ENCODE measurements around the gene SATB1.
"Not testable (repeated sequence)": the region's sequence is repeated elsewhere in the genome, so short reads cannot be mapped to it uniquely, and the experiment has no call there.

Gene SATB1

DNA sequence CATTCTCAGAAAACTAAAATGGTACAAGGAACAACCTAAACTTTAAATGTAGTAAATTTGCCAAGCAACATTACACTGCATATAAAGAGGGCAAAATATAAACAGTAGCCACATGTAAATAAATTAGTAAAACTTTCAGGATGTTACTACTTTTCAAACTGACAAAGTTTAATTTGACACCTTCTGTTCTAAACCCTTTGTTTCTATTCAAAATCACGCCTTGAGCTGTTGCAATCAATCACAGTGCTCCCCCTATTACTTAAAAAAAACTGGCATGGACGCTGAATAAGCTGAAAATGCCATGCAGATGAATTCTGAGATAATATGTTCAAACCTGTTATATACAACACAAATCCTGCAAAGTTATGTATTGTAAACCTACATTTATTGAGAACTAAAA, 69.3 kb downstream of the SATB1 start:
- no peak for DNase-seq (ENCODE audit: low read depth in 3 of 3, low spot score in 1 of 3)

DNA sequence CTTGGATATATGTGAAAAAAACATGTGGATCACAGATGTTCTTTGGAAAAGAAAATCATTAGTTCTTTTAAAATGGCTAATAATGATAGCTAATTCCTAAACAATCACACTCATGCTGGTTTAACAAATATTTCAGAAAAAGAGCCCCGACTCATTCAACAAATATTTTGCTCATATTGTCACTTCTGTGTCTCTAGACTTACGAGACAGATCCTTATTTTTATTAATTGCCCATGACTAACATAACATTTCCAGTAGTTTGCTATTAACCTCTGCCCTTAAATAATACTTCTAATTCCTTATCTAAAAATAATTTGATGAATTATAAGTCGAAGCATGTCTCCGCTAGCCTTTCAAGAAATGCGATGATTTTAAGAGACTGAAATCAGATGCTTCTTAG, 70.4 kb downstream of the SATB1 start:
- no peak for DNase-seq (ENCODE audit: low read depth in 3 of 3, low spot score in 1 of 3)

DNA sequence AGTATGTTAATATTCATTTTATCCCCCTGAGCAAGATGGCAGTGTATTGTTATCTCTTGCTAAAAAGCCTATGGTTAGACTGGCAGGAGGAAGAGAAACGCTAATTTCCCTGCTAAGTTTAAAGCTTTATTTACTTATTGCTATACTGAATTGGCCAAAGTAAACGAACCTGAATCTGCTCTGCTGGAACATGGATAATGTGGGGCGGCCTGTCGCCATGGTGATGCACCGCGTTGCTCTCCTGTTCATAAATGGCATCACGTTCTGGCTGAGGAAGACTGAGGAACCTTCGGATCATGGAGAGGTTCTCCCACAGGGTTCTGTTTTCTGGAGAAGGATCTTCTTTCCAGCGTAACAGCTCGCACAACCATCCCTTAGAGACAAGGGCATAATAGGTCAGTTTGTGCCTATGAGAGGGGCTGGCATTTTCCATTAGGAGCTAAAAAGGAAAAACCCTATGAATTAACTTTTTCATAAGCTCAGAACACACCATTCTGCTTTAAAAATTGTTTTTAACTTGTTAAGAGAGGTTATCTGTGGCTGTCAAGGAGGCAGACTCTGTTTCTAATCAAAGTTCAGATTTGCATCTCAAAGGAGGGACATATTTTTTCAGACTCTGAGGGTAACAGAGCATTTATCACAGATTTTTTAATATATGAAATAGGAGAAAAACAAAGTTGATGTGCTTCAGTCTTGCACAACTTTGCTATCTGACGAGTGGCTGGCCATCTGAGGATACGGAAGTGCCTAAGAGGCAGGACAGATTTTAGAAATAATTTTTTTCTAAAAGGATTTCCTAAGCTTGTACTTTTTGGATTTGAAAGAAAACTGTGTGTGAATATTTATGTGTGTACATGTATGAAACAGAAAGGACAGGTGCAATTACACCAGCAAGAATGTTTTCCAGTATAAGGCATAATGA, 73.1 kb downstream of the SATB1 start:
- no peak for DNase-seq (ENCODE audit: low read depth in 3 of 3, low spot score in 1 of 3)

DNA sequence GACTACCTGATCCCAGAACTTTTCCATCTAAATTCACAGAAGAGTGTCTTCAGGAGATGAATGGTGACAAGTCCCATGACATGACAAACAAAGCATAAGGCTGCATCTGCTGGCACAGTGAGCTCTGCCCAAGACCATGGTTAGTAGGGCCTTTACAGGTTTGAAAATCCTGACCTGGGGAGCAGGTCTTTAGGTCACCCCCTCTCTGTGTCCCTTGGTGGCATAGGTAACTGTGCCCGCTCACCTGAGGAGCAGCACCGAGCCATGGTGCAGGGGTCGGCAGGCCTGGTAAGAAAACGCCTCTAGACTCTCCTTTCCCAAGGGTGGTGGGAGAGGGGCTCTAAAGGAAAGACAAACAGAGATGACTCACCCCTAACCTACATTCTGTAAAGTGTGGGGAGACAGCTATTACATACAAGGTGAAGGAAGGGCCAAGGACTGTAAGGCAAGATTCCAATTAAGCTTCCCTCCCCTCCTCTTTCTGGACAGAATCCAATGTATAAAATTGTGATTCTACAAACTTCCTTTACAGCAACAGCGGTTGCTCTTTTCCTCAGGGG, 74.0 kb downstream of the SATB1 start:
- DNase-seq (ENCODE audit: low read depth in 3 of 3, low spot score in 1 of 3), result no peak

DNA sequence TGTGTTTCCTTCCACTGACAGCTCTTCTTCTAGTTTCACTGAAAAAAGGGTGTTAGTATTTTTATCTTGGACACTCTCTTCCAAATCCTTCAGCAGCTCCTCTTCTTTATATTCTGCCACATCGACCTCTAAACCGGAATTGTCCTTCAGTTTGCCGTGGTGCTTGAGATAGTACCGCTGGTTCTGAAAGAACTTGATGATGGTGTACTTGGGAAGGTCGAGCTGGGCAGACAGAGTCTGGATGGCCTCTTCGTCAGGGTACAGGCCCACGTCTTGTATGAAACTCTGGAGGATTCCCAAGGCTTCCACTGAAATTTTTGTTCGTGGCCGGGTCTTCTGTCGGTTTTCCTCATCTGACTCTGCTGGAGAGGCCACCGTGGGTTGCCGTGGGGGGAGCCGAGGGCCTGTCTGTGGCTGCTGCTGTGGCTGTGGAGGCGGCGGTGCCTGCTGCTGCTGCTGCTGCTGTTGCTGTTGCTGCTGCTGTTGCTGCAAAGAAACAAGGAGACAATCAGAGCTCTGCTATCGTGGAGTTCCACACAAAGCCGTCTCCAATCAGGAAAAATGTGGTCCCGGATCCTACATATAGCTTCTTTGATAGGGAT, 75.8 kb downstream of the SATB1 start:
- no peak for DNase-seq (ENCODE audit: low read depth in 3 of 3, low spot score in 1 of 3)

DNA sequence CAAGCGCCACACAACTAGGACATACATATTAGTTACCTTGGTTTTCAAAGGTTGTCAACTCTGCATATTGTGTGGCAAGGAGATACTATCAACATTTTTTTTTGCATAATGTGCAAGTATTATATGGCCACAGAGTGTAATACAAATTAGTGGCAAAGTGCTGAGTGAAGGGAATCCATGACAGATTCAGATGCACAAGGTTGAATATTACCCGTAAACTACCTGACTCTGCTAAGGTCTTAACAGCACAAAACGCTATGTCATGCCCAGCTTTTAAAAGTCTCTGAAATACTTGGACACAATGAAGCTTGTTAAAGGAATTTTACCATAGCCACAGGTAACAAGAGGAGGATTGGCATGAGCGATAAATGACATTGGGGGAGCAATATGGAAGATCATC, 79.0 kb downstream of the SATB1 start:
- no peak for DNase-seq (ENCODE audit: low read depth in 3 of 3, low spot score in 1 of 3)

DNA sequence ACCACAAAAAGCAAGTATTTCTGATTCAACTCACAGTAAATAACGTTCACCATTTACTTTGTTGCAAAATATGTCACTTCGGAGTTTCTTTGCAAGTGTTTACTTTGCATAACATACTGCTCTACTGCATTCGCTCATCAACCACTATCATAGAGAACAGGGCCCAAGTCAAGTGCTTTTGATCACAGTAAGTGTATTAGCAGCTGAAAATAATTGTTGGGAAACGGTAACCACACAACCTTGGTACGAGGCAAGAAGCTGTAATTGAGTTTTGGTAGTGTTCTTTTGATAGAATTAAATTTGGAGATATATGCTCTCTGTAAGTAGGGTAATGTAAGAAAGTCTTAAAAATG, 80.1 kb downstream of the SATB1 start:
- no peak for DNase-seq (ENCODE audit: low read depth in 3 of 3, low spot score in 1 of 3)

DNA sequence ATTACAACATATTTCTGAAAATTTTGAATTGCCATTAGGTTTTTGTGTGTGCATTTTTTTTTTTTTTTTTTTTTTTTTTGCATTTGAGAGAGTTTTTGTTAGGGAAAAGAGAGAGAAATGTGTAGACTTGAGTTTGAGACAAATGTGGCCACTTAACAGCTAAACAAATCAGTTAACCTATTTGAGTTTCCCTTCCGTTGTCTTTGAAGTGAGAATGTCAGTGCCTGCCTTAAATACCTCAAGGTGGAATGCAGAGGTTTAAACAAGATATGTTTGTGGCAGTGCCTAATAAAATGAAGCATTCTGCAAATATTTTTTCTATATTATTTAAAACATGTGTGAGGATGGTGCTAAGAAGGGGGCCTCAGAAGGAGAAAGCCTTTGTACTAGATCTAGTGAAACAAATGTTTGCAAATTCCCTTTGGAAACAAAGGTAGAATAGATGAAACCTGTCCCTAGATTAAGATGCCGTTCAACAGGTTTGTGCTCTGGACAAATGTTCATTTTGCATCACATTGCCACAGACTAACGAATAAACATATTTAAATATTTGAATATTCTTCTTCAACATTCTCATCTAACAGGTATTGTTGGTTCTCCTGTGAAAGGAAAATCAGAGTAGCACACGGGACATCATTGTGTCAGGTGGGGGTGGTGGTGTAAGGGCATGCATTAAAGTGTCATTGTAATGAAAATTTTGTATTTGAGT, 80.7 kb downstream of the SATB1 start:
- DNase-seq (ENCODE audit: low read depth in 3 of 3, low spot score in 1 of 3), result no peak

DNA sequence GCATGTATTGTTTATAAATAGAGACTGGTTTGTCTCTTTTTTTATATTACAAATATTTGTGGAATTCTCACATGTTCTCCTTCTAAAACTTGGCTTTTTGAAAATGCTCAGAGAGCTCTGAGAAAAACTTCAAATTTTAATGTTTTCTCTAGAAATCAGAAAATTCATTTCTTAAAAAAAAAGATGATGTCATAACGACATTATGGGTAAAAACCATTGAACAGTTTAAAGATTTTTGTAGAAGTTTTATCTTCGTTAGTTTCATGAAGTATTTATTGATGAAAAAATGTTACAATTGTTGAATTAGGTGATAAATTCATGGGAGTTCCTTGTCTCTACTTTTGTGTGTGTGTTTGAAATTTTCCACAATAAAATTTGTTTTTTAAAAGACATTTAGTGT, 81.3 kb downstream of the SATB1 start:
- DNase-seq (ENCODE audit: low read depth in 3 of 3, low spot score in 1 of 3), result no peak

DNA sequence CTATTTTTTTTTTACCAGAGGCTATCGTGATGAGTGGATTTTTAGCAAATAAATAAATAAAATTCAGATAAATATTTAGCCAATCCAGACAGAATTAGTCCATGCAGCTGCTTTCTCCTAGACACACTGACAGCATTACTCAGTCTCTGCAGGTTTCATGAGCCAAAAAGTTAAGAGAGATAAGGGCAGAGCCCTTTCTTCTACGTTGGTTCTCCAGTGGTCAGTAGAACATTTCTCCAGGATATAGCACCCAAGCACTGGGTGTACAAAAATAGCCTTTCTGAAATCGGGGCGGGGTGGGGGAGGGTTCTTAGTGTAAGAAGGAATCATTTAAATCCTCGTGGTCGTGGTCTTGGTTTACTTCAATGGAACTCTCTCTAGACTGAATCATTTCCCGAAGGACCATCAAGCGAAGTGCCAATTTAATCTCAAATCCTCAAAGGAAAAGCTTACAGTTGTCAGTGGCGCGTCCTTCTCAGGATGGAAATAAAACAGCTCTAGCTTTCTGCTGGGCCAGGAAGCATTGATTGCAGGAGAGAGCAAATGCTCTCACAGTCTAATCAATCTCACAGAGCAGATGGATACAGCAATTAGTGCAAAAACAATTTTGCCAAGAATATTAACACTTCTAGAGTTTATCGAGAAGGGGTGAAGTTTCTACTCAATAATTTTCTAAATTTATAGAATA, 86.2 kb downstream of the SATB1 start:
- no peak for DNase-seq (ENCODE audit: low read depth in 3 of 3, low spot score in 1 of 3)

DNA sequence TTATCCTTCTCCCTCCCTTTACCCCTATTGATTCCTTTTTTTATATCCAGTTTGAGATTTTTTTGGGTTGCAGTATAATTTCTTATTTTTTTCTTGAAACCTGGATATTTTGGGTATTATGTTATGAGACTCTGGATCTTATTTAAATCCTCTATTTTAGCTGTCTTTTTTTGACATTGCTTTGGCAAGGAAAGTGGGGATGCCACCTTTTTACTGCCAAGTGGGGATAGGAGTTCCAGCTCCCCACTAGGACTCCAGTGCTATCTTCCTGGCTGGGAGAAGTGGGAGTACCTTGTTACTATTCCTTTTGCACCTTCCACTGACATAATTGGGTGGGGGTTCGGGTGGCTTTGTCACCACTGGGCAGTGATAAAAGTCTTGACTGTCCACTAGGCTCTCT, 87.9 kb downstream of the SATB1 start:
- no peak for DNase-seq (ENCODE audit: low read depth in 3 of 3, low spot score in 1 of 3)

DNA sequence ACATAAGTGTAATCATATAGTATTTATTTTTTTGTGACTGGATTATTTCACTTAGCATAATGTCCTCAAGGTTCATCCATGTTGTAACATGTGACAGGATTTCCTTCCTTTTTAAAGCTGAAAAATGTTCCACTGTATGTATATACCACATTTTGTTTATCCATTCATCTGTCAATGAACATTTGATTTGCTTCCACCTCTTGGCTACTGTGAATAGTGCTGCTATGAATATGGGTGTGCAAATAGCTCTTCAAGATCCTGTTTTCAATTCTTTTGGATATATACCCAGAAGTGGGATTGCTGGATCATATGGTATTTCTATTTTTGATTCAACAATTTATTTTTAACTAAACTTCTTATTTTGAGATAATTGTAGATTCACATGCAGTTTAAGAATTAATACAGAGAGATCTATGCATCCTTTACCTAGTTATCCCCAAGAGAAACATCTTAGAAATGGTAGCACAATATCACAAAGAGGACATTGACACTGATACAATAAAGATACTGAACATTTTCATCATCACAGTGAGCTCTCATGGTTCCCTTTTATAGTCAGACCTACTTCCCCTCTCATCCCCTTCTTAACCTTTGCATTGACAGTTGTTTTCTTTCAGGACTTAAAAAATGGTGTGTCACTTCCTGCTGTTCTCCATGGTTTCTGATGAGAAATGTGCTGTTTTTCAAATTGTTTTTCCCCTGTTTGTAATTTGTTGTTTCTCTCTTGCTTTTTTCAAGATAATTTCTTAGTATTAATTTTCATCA, 90.1 kb downstream of the SATB1 start:
- DNase-seq (ENCODE audit: low read depth in 3 of 3, low spot score in 1 of 3), result no peak

DNA sequence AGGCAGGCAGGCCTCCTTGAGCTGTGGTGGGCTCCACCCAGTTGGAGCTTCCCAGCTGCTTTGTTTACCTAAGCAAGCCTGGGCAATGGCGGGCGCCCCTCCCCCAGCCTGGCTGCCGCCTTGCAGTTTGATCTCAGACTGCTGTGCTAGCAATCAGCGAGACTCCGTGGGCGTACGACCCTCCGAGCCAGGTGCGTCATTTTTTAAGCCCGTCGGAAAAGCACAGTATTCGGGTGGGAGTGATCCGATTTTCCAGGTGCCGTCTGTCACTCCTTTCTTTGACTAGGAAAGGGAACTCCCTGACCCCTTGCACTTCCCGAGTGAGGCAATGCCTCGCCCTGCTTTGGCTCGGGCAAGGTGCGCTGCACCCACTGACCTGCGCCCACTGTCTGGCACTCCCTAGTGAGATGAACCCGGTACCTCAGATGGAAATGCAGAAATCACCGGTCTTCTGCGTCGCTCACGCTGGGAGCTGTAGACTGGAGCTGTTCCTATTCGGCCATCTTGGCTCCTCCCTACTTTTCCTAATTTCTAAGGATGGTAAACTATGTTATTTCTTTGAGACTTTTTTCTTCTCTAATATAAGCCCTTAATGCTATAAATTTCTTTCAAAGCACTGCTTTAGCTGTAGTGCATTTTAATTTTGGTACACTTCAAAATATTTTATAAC, 94.2 kb downstream of the SATB1 start:
- not testable (repeated sequence) for DNase-seq (ENCODE audit: low read depth in 3 of 3, low spot score in 1 of 3)

DNA sequence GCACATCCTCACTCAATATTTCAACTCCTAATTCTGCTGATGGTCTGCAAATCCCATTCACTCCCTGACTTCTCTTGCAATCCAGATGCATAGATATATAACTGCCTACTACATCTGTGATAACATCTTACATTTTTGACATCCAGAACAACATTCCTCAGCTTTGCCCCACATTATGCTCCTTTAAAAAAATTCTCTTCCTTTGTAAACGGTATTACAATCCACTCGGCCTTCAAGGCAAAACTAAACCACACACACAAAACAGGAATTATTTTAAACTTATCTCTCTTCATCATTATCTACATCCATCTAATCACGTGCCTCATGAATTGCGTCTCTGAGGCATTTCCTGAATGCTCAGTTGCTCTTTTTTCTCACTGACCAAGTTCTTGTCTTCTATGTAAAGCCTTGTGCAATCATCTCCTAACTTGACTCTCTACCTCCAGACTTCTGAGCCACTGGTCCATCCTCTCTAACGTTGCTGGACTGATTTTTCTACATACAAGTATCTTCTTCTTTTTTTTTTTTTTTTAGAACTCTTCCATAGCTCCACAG, 117.0 kb downstream of the SATB1 start:
- DNase-seq (ENCODE audit: low read depth in 3 of 3, low spot score in 1 of 3), result no peak

DNA sequence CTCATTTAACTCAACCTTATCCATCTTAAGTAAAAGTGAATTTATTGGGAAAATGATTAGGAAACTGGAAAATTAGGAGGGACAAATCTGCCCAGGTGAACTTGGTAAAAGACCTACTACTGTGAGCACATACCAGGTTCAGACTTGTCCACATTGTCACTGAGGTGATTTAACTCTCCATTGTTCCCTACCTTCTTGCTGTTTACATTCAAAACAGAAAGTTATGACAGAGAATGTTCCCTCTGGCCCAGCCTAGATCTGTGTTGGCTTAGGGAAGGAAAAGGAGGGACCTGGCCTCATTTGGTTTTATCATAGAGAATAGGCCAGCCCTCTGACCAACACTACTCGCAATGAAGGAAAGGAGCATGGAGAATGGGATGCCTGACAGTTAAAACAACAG, 117.6 kb downstream of the SATB1 start:
- no peak for DNase-seq (ENCODE audit: low read depth in 3 of 3, low spot score in 1 of 3)

DNA sequence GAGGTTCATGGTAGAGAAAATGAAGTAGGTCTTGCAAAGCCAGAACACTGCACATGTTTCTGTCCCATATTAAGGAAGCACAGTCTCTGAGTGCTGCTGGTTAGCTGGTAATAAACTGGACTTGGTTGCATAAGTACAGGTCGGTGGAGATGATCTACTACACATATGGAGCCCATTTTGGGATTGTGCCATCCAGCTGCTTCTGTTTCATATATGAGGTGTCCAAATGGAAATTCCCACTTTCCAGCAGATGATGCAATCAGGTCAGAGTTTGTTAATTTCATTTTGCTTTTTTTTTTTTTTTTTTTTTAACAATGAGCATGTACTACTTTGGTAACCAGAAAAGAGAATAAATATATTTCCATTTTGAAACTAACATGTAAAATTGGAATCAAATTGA, 122.6 kb downstream of the SATB1 start:
- no peak for DNase-seq (ENCODE audit: low read depth in 3 of 3, low spot score in 1 of 3)

DNA sequence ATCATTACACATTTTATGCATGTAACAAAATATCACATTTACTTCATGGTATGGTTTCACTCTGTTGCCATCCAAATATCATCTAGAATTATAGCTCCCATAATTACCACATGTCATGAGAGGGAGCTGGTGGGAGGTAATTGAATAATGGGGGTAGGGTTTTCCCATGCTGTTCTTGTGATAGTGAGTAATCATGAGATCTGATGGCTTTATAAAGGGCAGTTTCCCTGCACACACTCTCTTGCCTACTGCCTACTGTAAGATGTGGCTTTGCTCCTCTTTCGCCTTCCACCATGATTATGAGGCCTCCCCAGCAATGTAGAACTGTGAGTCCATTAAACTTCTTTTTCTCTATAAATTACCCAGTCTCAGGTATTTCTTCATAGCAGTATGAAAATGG, 123.4 kb downstream of the SATB1 start:
- no peak for DNase-seq (ENCODE audit: low read depth in 3 of 3, low spot score in 1 of 3)

DNA sequence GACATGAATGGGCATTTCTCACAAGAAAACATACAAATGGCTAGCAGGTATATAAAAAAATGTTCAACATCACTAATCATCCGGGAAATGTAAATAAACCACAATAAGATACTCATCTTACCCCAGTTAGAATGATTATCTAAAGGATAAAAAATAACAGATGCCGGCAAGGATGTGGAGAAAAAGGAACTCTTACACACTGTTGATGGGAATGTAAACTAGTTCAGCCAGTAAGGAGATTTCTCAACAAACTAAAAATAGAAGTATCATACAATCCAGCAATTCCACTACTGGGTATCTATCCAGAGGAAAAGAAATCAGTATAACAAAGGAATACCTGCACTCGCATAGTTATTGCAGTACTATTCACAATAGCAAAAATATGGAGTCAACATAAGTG, 124.2 kb downstream of the SATB1 start:
- DNase-seq (ENCODE audit: low read depth in 3 of 3, low spot score in 1 of 3), result no peak

DNA sequence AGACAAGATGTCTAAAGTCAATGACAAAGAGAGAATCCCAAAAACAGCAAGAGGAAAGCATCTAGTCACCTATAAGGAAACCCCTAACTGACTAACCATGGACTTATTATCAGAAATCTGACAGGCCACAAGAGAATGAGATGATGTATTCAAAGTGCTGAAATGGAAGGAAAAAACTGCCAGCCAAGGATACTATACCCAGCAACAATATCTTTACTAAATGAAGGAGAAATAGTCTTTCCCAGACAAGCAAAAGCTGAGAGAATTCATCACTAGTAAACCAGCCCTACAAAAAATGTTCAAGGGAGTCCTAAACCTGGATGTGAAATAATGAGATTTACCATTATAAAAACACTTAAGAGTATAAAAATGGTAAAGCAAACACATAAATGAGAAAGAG, 128.0 kb downstream of the SATB1 start:
- DNase-seq (ENCODE audit: low read depth in 3 of 3, low spot score in 1 of 3), result no peak

Data from stimulated activated CD4-positive, alpha-beta T cell treated with anti-CD3 and anti-CD28 coated beads, TNF-alpha, amount 100 ng/mL, for 1 hour (primary cell).